Testis (tissue), 2 donors: ENCODE data around the gene GPR108.

Source experiments
- POLR2A ChIP-seq: fragments of 450-650 bp; IDR thresholded peaks from one replicate; pipeline ENCODE4 v1.6.1; 2017; ENCODE audit warnings: antibody characterized with exemption, mild to moderate bottlenecking, moderate library complexity
- TF ChIP-seq, protein P1 (sequence below), 3 experiments: fragments of 450-650 bp in 2 of 3; fragments of 200-600 bp in 1 of 3; sonication (generic) in 1 of 3; IDR thresholded peaks; one replicate each; pipeline ENCODE4 v1.5.1; 2016 to 2019; ENCODE audit warnings: antibody characterized with exemption in 3 of 3, mild to moderate bottlenecking in 2 of 3, moderate library complexity in 1 of 3

DNA sequence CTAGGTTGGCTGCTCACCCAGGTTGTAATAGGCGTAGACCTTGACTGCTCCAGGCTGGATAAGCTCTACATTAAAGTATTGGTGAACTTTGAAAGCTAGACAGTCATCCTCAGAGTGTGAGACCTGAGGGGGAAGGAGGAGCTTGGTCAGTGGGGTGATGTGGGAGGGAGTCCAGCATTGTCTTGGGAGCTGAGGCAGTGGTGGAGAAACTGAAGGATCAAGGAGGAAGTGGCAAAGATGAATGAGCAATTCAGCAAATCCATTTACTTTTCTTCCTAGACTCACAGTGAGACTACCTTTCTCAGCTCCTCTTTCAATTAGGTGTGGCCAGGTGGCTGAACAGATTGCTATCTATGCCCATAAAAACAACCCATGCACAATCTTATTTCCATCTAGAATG is 57.2 kb downstream of the GPR108 start:
- TF ChIP-seq, protein P1, sequence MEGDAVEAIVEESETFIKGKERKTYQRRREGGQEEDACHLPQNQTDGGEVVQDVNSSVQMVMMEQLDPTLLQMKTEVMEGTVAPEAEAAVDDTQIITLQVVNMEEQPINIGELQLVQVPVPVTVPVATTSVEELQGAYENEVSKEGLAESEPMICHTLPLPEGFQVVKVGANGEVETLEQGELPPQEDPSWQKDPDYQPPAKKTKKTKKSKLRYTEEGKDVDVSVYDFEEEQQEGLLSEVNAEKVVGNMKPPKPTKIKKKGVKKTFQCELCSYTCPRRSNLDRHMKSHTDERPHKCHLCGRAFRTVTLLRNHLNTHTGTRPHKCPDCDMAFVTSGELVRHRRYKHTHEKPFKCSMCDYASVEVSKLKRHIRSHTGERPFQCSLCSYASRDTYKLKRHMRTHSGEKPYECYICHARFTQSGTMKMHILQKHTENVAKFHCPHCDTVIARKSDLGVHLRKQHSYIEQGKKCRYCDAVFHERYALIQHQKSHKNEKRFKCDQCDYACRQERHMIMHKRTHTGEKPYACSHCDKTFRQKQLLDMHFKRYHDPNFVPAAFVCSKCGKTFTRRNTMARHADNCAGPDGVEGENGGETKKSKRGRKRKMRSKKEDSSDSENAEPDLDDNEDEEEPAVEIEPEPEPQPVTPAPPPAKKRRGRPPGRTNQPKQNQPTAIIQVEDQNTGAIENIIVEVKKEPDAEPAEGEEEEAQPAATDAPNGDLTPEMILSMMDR (IDR thresholded peaks at IDR 0.05) = no peak
- TF ChIP-seq POLR2A = no peak
